GM19023 (cell line): Measurements from ENCODE around the gene DIO2.

ENCODE experiments used
- ATAC-seq: cut with Tn5 transposase; IDR thresholded peaks from one replicate; pipeline ENCODE4 v1.9.1; 2021; ENCODE audit warnings: mild to moderate bottlenecking, moderate library complexity; ENCODE audit not compliant: unreplicated experiment

The DIO2 gene

GRCh38 chr14:80172375-80173051 lies 38.8 kb downstream of the DIO2 start:
- no peak for ATAC-seq

- no peak for ATAC-seq
Measured at GRCh38 chr14:80167793-80168448, 43.4 kb downstream of the DIO2 start.

- no peak for ATAC-seq
Measured at GRCh38 chr14:80164991-80165721, 46.1 kb downstream of the DIO2 start.

GRCh38 chr14:80152763-80153162 lies 58.5 kb downstream of the DIO2 start:
- no peak for ATAC-seq

DNA sequence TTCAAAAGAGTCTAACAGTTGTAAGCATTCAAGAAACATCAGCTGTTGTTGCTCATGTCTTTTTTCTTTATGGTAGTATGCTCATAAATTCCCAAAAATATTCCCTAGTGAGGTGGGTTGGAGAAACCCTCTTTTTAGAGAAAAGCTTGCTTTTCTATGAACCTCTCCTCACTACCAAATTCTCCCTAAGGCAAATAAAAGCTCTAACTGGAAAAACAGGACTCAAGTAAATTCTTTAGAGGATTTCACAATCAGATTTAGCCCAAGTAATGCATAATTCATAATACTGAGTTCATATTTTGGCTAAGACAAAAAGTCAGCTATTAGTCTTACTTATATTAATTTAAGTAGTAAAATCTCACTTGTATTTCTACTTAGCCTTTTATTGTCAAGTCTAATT lies 59.1 kb downstream of the DIO2 start:
- ATAC-seq = no peak

DNA sequence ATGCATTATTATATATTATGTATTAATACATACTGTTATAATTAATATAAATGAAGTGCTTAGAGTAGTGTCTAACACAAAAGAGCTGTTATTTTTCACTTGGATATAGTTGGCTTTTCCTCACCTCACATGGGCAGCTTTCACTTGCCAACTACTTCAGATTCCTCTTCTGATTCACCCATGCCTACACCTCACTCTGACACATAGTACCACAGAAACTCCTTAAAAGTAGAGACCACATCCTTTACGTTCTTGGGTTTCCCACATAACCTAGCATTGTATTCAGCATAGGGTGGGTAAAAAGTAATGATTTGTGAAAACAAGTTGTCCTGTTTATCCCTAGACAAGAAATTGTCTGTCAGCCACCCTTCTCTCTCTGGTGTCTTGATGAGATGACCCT lies 61.0 kb downstream of the DIO2 start:
- ATAC-seq = no peak
